Duodenal mucosa (tissue), 2 donors: ENCODE results near the gene TBCCD1.
"Not testable (repeated sequence)": the region's sequence is repeated elsewhere in the genome, so short reads cannot be mapped to it uniquely, and the experiment has no call there.

Experiments used
- H3K27ac ChIP-seq: one replicate; pipeline ENCODE4 v1.7.0; 2013; ENCODE audit warnings: low read depth, low read length
- H3K27me3 ChIP-seq, 2 donors: one replicate each; pipeline ENCODE4 v1.7.0; 2013; ENCODE audit warnings: low read length in 2 of 2, control low read depth in 1 of 2; ENCODE audit not compliant: insufficient read depth in 2 of 2, control insufficient read depth in 1 of 2
- H3K36me3 ChIP-seq, 2 donors: one replicate each; pipeline ENCODE4 v1.7.0; 2013; ENCODE audit warnings: low read length in 2 of 2, control low read depth in 1 of 2; ENCODE audit not compliant: insufficient read depth in 2 of 2, control insufficient read depth in 1 of 2
- H3K4me1 ChIP-seq, 2 donors: one replicate each; pipeline ENCODE4 v1.7.0; 2013; ENCODE audit warnings: low read length in 2 of 2, control low read depth in 1 of 2; ENCODE audit not compliant: insufficient read depth in 2 of 2, control insufficient read depth in 1 of 2
- H3K4me3 ChIP-seq, 2 donors: one replicate each; pipeline ENCODE4 v1.7.0; 2013; ENCODE audit warnings: low read length in 2 of 2, low read depth in 1 of 2
- H3K9ac ChIP-seq, 2 donors: one replicate each; pipeline ENCODE4 v1.7.0; 2013; ENCODE audit warnings: low read length in 2 of 2, low read depth in 1 of 2
- H3K9me3 ChIP-seq, 2 donors: one replicate each; pipeline ENCODE4 v1.7.0; 2013; ENCODE audit warnings: low read length in 2 of 2, control low read depth in 1 of 2; ENCODE audit not compliant: control insufficient read depth in 1 of 2

The TBCCD1 gene

DNA sequence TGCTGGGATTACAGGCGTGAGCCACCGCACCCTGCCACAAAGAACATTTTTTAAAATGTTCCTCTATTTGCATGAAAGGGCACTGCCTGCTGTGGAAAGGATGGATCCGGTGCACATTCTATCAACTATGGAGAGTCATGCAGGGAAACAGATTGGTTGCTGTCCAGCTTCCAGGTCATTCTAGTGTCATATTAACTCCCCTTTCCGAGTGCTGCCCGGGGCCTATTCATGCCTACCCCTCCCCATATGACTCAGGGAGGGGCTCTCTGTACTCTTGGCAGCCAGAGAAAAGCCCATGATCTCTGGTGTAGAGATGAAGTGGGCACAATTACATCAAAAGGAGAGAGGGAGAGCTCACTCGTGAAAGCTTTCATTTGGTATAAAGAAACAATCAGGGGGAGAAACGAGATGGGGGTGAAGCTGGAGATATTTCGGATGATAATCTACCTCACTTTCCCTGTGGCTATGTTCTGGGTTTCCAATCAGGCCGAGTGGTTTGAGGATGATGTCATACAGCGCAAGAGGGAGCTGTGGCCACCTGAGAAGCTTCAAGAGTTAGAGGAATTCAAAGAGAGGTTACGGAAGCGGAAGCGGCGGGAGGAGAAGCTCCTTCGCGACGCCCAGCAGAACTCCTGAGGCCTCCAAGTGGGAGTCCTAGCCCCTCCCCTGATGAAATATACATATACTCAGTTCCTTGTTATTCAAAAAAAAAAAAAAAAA is 29.6 kb upstream of the TBCCD1 start:
- Histone ChIP-seq H3K27me3 (no peaks in the 10 kb centered on the region), H3K9me3 (no peaks in the 10 kb centered on the region), H3K4me1 (peaks cover 12 to 25% of the 10 kb centered on the region in 2 donors), H3K36me3 (no peaks in the 10 kb centered on the region), H3K4me3 (no peak overlapping the region), H3K27ac (no peak overlapping the region), H3K9ac (no peak overlapping the region)

GRCh38 chr3:186594591-186595113 is 27.5 kb upstream of the TBCCD1 start:
- Histone ChIP-seq H3K27ac (no peak overlapping the region), H3K4me3 (no peak overlapping the region), H3K36me3 (no peaks in the 10 kb centered on the region), H3K9me3 (no peaks in the 10 kb centered on the region), H3K9ac (no peak overlapping the region), H3K27me3 (no peaks in the 10 kb centered on the region), H3K4me1 (peaks cover 9 to 24% of the 10 kb centered on the region in 2 donors)

- Histone ChIP-seq H3K4me3 (no peak overlapping the region), H3K9ac (no peak overlapping the region), H3K4me1 (peaks cover 5 to 19% of the 10 kb centered on the region in 2 donors), H3K27ac (no peak overlapping the region), H3K27me3 (no peaks in the 10 kb centered on the region), H3K36me3 (no peaks in the 10 kb centered on the region), H3K9me3 (no peaks in the 10 kb centered on the region)
Measured at GRCh38 chr3:186593862-186594261, 26.7 kb upstream of the TBCCD1 start.

DNA sequence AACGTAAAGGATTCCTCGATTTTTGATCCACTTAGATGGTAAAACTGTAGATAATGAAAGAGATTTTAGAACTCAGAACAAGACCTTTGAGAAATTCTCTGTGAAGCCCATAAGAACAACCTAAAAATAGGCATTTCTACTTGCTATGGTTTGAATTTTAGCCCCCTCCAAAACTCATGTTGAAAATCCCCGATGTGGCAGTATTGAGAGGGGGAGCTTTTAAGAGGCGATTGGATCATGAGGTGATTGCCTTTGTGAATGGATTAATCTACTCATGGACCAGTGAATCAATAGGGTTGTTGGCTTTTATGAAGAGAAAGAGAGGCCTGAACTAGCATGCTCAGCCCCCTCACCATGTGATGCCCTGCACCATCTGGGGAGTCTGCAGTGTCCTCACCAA is 25.5 kb upstream of the TBCCD1 start:
- Histone ChIP-seq H3K9me3 (no peaks in the 10 kb centered on the region), H3K4me3 (no peak overlapping the region), H3K9ac (no peak overlapping the region), H3K36me3 (no peaks in the 10 kb centered on the region), H3K27me3 (no peaks in the 10 kb centered on the region), H3K27ac (no peak overlapping the region), H3K4me1 (peaks cover 5 to 19% of the 10 kb centered on the region in 2 donors)

GRCh38 chr3:186590580-186591295 is 23.6 kb upstream of the TBCCD1 start:
- H3K4me3 ChIP-seq: no peak overlapping the region
- no peak overlapping the region for H3K27ac ChIP-seq
- H3K36me3 ChIP-seq: peaks cover 0 to 5% of the 10 kb centered on the region in 2 donors
- H3K4me1 ChIP-seq: peaks cover 5 to 19% of the 10 kb centered on the region in 2 donors
- H3K9ac ChIP-seq: no peak overlapping the region
- no peaks in the 10 kb centered on the region for H3K27me3 ChIP-seq
- H3K9me3 ChIP-seq: no peaks in the 10 kb centered on the region

DNA sequence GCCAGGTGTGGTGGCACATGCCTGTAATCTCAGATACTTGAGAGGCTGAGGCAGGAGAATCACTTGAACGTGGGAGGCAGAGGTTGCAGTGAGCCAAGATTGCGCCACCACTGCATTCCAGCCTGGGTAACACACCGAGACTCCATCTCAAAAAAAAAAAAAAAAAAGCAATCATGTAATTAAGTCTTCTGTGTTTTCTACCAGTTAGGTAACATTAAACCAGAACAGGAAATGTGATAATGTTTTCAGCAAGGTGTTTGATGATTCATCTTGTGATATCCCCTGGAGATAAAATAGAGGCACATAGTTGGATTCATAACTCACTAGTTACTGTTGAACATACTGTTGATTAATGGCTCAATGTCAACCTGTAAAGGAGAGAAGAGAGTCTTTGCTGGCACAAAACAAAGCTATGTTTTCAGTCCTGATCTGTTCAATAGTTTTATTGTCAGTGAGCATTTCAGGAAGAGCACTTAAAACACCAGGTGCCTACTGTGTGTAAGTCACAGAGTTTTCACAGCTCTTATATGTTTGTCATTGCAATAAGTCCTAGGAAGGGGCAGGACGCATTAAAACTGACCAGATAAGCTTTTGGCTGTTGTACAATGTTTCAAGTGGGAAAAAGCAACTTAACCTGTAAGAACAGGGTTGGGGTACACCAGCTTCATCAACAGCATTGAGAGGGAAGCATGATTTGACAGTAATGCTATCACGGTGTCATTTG is 22.9 kb upstream of the TBCCD1 start:
- Histone ChIP-seq H3K9me3 (no peaks in the 10 kb centered on the region), H3K27ac (no peak overlapping the region), H3K4me1 (peaks cover 5 to 19% of the 10 kb centered on the region in 2 donors), H3K4me3 (no peak overlapping the region), H3K36me3 (peaks cover 0 to 12% of the 10 kb centered on the region in 2 donors), H3K27me3 (no peaks in the 10 kb centered on the region), H3K9ac (no peak overlapping the region)

DNA sequence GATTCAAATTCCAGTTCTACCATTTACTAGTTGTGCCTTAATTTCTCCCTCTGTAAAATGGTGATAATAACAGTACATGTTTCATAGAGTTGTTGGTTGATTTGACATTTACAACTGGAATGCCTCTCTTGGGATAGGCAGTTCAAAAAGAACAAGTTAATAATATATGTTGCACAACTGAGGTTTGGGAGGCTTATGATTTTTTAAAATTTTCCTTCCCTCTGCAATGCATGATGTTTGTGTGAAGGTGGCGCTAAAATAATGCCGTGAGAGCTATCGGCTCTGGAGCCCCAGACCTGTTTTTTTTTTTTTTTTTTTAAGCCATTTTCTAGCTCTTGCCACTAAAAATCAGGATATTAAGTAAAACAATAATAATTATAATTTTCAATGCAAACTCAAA is 22.0 kb upstream of the TBCCD1 start:
- no peak overlapping the region for H3K27ac ChIP-seq
- H3K27me3 ChIP-seq: no peaks in the 10 kb centered on the region
- peaks cover 3 to 21% of the 10 kb centered on the region in 2 donors for H3K36me3 ChIP-seq
- H3K9me3 ChIP-seq: no peaks in the 10 kb centered on the region
- H3K9ac ChIP-seq: no peak overlapping the region
- peaks cover under 1 to 14% of the 10 kb centered on the region in 2 donors for H3K4me1 ChIP-seq
- no peak overlapping the region for H3K4me3 ChIP-seq

GRCh38 chr3:186588632-186589031 is 21.5 kb upstream of the TBCCD1 start:
- peaks cover 0 to 10% of the 10 kb centered on the region in 2 donors for H3K4me1 ChIP-seq
- no peaks in the 10 kb centered on the region for H3K27me3 ChIP-seq
- H3K4me3 ChIP-seq: no peak overlapping the region

GRCh38 chr3:186587183-186587582 is 20.0 kb upstream of the TBCCD1 start:
- Histone ChIP-seq H3K9ac (no peak overlapping the region), H3K4me3 (no peak overlapping the region), H3K36me3 (peaks cover 20 to 40% of the 10 kb centered on the region in 2 donors), H3K27me3 (no peaks in the 10 kb centered on the region), H3K27ac (no peak overlapping the region), H3K4me1 (peaks cover 0 to 7% of the 10 kb centered on the region in 2 donors), H3K9me3 (no peaks in the 10 kb centered on the region)

More at GRCh38 chr3:186588632-186589031, 21.5 kb upstream of the TBCCD1 start:
- H3K27ac ChIP-seq: no peak overlapping the region
- H3K9me3 ChIP-seq: no peaks in the 10 kb centered on the region
- H3K36me3 ChIP-seq: peaks cover 8 to 26% of the 10 kb centered on the region in 2 donors
- no peak overlapping the region for H3K9ac ChIP-seq

DNA sequence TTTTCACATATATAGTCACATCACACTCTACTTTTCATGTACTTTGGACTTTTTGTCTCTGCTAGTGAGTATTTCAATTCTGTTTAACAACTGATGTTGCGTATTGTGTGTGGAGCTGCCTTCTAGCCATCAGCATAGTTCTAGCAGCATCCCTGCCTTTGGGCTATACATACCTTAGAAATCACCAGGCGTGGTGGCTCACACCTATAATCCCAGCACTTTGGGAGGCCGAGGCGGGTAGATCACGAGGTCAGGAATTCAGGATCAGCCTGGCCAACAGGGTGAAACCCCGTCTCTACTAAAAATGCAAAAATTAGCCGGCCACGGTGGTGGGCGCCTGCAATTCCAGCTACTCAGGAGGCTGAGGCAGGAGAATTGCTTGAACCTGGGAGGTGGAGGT is 19.1 kb upstream of the TBCCD1 start:
- H3K36me3 ChIP-seq: peaks cover 26 to 50% of the 10 kb centered on the region in 2 donors
- not testable (repeated sequence) for H3K9me3 ChIP-seq, H3K27ac ChIP-seq, H3K4me1 ChIP-seq, H3K9ac ChIP-seq, H3K4me3 ChIP-seq, H3K27me3 ChIP-seq
